ENCODE results near the gene IZUMO2. TPM values are rescaled to one million over a fixed set of nuclear protein-coding genes. Genes with fewer than 3 reads are reported as not detected.

The IZUMO2 gene
- total RNA-seq, 2 experiments from 2014 or later: not detected

- CTCF ChIA-PET: no interaction called here
- DNase-seq: no peak
- Mint-ChIP-seq H3K9me3 (peaks cover 5% of the 10 kb centered on the region), H3K4me3 (no peak overlapping the region), H3K4me1 (no peaks in the 10 kb centered on the region), H3K27me3 (peaks cover 2% of the 10 kb centered on the region), H3K36me3 (ENCODE audit: low read depth) (no peaks in the 10 kb centered on the region), H3K27ac (no peak overlapping the region)
- POLR2A ChIA-PET: no interaction called here
Measured at GRCh38 chr19:50175924-50176323, 12.8 kb upstream of the IZUMO2 start.

GRCh38 chr19:50174100-50174793 is 11.2 kb upstream of the IZUMO2 start:
- H3K36me3 Mint-ChIP-seq (ENCODE audit: low read depth): no peaks in the 10 kb centered on the region
- no peak for DNase-seq
- H3K27me3 Mint-ChIP-seq: peaks cover 2% of the 10 kb centered on the region
- no peak overlapping the region for H3K27ac Mint-ChIP-seq
- H3K9me3 Mint-ChIP-seq: peaks cover 5% of the 10 kb centered on the region
- CTCF ChIA-PET: no interaction called here
- POLR2A ChIA-PET: no interaction called here
- no peak overlapping the region for H3K4me3 Mint-ChIP-seq
- H3K4me1 Mint-ChIP-seq: no peaks in the 10 kb centered on the region

GRCh38 chr19:50173127-50173526 is 10.0 kb upstream of the IZUMO2 start:
- ChIA-PET POLR2A (no interaction called here), CTCF (interaction anchor here (1.0 kb wide), 2 partner anchors 22 to 30 kb away, joined by 3 read pairs; no protein-coding TSS in a partner anchor)
- Mint-ChIP-seq H3K9me3 (peaks cover 5% of the 10 kb centered on the region), H3K4me1 (no peaks in the 10 kb centered on the region), H3K27me3 (peaks cover 2% of the 10 kb centered on the region), H3K27ac (no peak overlapping the region), H3K36me3 (ENCODE audit: low read depth) (no peaks in the 10 kb centered on the region), H3K4me3 (no peak overlapping the region)
- peak; percentile 17 for DNase-seq

- Mint-ChIP-seq H3K4me3 (no peak overlapping the region), H3K27ac (no peak overlapping the region), H3K36me3 (ENCODE audit: low read depth) (no peaks in the 10 kb centered on the region), H3K27me3 (peaks cover 2% of the 10 kb centered on the region), H3K9me3 (peaks cover 3% of the 10 kb centered on the region), H3K4me1 (no peaks in the 10 kb centered on the region)
- POLR2A ChIA-PET: no interaction called here
- CTCF ChIA-PET: interaction anchor here (1.0 kb wide), 2 partner anchors 23 to 30 kb away, joined by 3 read pairs; no protein-coding TSS in a partner anchor
- no peak for DNase-seq
Measured at GRCh38 chr19:50172726-50173125, 9.6 kb upstream of the IZUMO2 start.

GRCh38 chr19:50171752-50172151 is 8.7 kb upstream of the IZUMO2 start:
- no peak for DNase-seq
- Mint-ChIP-seq H3K4me3 (no peak overlapping the region), H3K27ac (no peak overlapping the region), H3K27me3 (peaks cover 2% of the 10 kb centered on the region), H3K36me3 (ENCODE audit: low read depth) (no peaks in the 10 kb centered on the region), H3K4me1 (no peaks in the 10 kb centered on the region), H3K9me3 (peaks cover 3% of the 10 kb centered on the region)
- POLR2A ChIA-PET: no interaction called here
- CTCF ChIA-PET: no interaction called here

GRCh38 chr19:50167314-50167721 is 4.2 kb upstream of the IZUMO2 start:
- no peaks in the 10 kb centered on the region for H3K36me3 Mint-ChIP-seq (ENCODE audit: low read depth)
- H3K4me1 Mint-ChIP-seq: no peaks in the 10 kb centered on the region
- no peaks in the 10 kb centered on the region for H3K27me3 Mint-ChIP-seq
- DNase-seq: no peak
- no peaks in the 10 kb centered on the region for H3K9me3 Mint-ChIP-seq
- no peak overlapping the region for H3K27ac Mint-ChIP-seq
- ChIA-PET CTCF (no interaction called here), POLR2A (no interaction called here)
- H3K4me3 Mint-ChIP-seq: no peak overlapping the region

- no peak overlapping the region for H3K4me3 Mint-ChIP-seq
Measured at GRCh38 chr19:50159078-50159477, 4.0 kb downstream of the IZUMO2 start.

GRCh38 chr19:50158577-50158976 is 4.5 kb downstream of the IZUMO2 start:
- Mint-ChIP-seq H3K4me1 (no peaks in the 10 kb centered on the region), H3K27me3 (no peaks in the 10 kb centered on the region), H3K9me3 (no peaks in the 10 kb centered on the region), H3K27ac (no peak overlapping the region), H3K4me3 (no peak overlapping the region), H3K36me3 (ENCODE audit: low read depth) (no peaks in the 10 kb centered on the region)
- ChIA-PET CTCF (no interaction called here), POLR2A (no interaction called here)
- no peak for DNase-seq

More at GRCh38 chr19:50159078-50159477, 4.0 kb downstream of the IZUMO2 start:
- ChIA-PET CTCF (no interaction called here), POLR2A (no interaction called here)
- Mint-ChIP-seq H3K9me3 (no peaks in the 10 kb centered on the region), H3K27me3 (no peaks in the 10 kb centered on the region), H3K4me1 (no peaks in the 10 kb centered on the region), H3K36me3 (ENCODE audit: low read depth) (no peaks in the 10 kb centered on the region), H3K27ac (no peak overlapping the region)
- DNase-seq: no peak

- H3K27ac Mint-ChIP-seq: no peak overlapping the region
- H3K4me1 Mint-ChIP-seq: no peaks in the 10 kb centered on the region
- H3K27me3 Mint-ChIP-seq: no peaks in the 10 kb centered on the region
- H3K9me3 Mint-ChIP-seq: no peaks in the 10 kb centered on the region
- no peak overlapping the region for H3K4me3 Mint-ChIP-seq
- no peak for DNase-seq
- no peaks in the 10 kb centered on the region for H3K36me3 Mint-ChIP-seq (ENCODE audit: low read depth)
- ChIA-PET POLR2A (no interaction called here), CTCF (interaction anchor here (1.5 kb wide), 1 partner anchor 8 kb away, joined by 3 read pairs; no protein-coding TSS in a partner anchor)
Measured at GRCh38 chr19:50155520-50156109, 7.5 kb downstream of the IZUMO2 start.

GRCh38 chr19:50154529-50154928 is 8.6 kb downstream of the IZUMO2 start:
- no peaks in the 10 kb centered on the region for H3K9me3 Mint-ChIP-seq
- no peak for DNase-seq
- CTCF ChIA-PET: no interaction called here
- H3K27me3 Mint-ChIP-seq: no peaks in the 10 kb centered on the region
- H3K4me1 Mint-ChIP-seq: no peaks in the 10 kb centered on the region
- no peaks in the 10 kb centered on the region for H3K36me3 Mint-ChIP-seq (ENCODE audit: low read depth)
- POLR2A ChIA-PET: no interaction called here
- H3K4me3 Mint-ChIP-seq: no peak overlapping the region
- no peak overlapping the region for H3K27ac Mint-ChIP-seq

GRCh38 chr19:50152578-50152977 is 10.5 kb downstream of the IZUMO2 start:
- Mint-ChIP-seq H3K4me1 (peaks cover 5% of the 10 kb centered on the region), H3K36me3 (ENCODE audit: low read depth) (no peaks in the 10 kb centered on the region), H3K27me3 (peaks cover 7% of the 10 kb centered on the region), H3K4me3 (no peak overlapping the region), H3K9me3 (peaks cover 5% of the 10 kb centered on the region), H3K27ac (no peak overlapping the region)
- CTCF ChIA-PET: no interaction called here
- POLR2A ChIA-PET: no interaction called here
- DNase-seq: no peak

- H3K27ac Mint-ChIP-seq: no peak overlapping the region
- peaks cover 8% of the 10 kb centered on the region for H3K4me1 Mint-ChIP-seq
- no peak overlapping the region for H3K4me3 Mint-ChIP-seq
- ChIA-PET CTCF (interaction anchor here (1.0 kb wide), 1 partner anchor 12 kb away, joined by 5 read pairs; no protein-coding TSS in a partner anchor), POLR2A (no interaction called here)
- peaks cover 1% of the 10 kb centered on the region for H3K36me3 Mint-ChIP-seq (ENCODE audit: low read depth)
- H3K27me3 Mint-ChIP-seq: peaks cover 15% of the 10 kb centered on the region
- H3K9me3 Mint-ChIP-seq: peaks cover 5% of the 10 kb centered on the region
- no peak for DNase-seq
Measured at GRCh38 chr19:50148528-50148927, 14.6 kb downstream of the IZUMO2 start.

- ChIA-PET POLR2A (no interaction called here), CTCF (interaction anchor here (0.9 to 1.5 kb wide), 4 partner anchors 8 to 178 kb away, joined by 3 to 5 read pairs (median 4); no protein-coding TSS in a partner anchor)
- peak; percentile 66 for DNase-seq
- Mint-ChIP-seq H3K4me3 (peak overlapping the region; percentile 62), H3K4me1 (peaks cover 8% of the 10 kb centered on the region), H3K36me3 (ENCODE audit: low read depth) (peaks cover 1% of the 10 kb centered on the region), H3K27me3 (peaks cover 15% of the 10 kb centered on the region), H3K9me3 (peaks cover 5% of the 10 kb centered on the region), H3K27ac (no peak overlapping the region)
Measured at GRCh38 chr19:50147462-50148423, 15.3 kb downstream of the IZUMO2 start.
